Activated CD4-positive, alpha-beta T cell treated with anti-CD3 and anti-CD28 coated beads for 4 hours (primary cell): ENCODE results near the gene BMPER.

Source experiments
- DNase-seq, 2 donors: peaks; one replicate each; pipeline ENCODE4 v3.0.0-alpha.2; 2020

BMPER gene

GRCh38 chr7:34067005-34067778, 161.9 kb downstream of the BMPER start:
- DNase-seq = no peak

GRCh38 chr7:34069676-34070075, 164.3 kb downstream of the BMPER start:
- DNase-seq = no peak

GRCh38 chr7:34070511-34071323, 165.4 kb downstream of the BMPER start:
- no peak for DNase-seq

- no peak for DNase-seq
Measured at GRCh38 chr7:34073676-34074075, 168.3 kb downstream of the BMPER start.

GRCh38 chr7:34074421-34074820, 169.1 kb downstream of the BMPER start:
- no peak for DNase-seq

GRCh38 chr7:34075523-34076370, 170.4 kb downstream of the BMPER start:
- DNase-seq = no peak

- no peak for DNase-seq
Measured at GRCh38 chr7:34077168-34077567, 171.8 kb downstream of the BMPER start.

- no peak for DNase-seq
Measured at GRCh38 chr7:34078864-34079263, 173.5 kb downstream of the BMPER start.

GRCh38 chr7:34080513-34080912, 175.2 kb downstream of the BMPER start:
- no peak for DNase-seq

- no peak for DNase-seq
Measured at GRCh38 chr7:34081935-34082334, 176.6 kb downstream of the BMPER start.

GRCh38 chr7:34083440-34083839, 178.1 kb downstream of the BMPER start:
- DNase-seq = no peak

GRCh38 chr7:34084651-34085050, 179.3 kb downstream of the BMPER start:
- no peak for DNase-seq

- DNase-seq = no peak
Measured at GRCh38 chr7:34086064-34086463, 180.7 kb downstream of the BMPER start.

- DNase-seq = no peak
Measured at GRCh38 chr7:34086981-34087380, 181.6 kb downstream of the BMPER start.

- no peak for DNase-seq
Measured at GRCh38 chr7:34087892-34088891, 182.9 kb downstream of the BMPER start.

- no peak for DNase-seq
Measured at GRCh38 chr7:34090816-34091215, 185.5 kb downstream of the BMPER start.

- DNase-seq = no peak
Measured at GRCh38 chr7:34091321-34091917, 186.1 kb downstream of the BMPER start.

GRCh38 chr7:34093276-34093675, 187.9 kb downstream of the BMPER start:
- DNase-seq = no peak

GRCh38 chr7:34096198-34096651, 190.9 kb downstream of the BMPER start:
- DNase-seq = no peak

GRCh38 chr7:34096777-34097176, 191.4 kb downstream of the BMPER start:
- DNase-seq = no peak

- no peak for DNase-seq
Measured at GRCh38 chr7:34100661-34101060, 195.3 kb downstream of the BMPER start.
